Activated naive CD8-positive, alpha-beta T cell treated with anti-CD3 and anti-CD28 coated beads for 36 hours (primary cell): ENCODE results near the gene TIMD4. TPM values are rescaled to one million over a fixed set of nuclear protein-coding genes. Genes with fewer than 3 reads are reported as not detected.
"Not testable (repeated sequence)": the region's sequence is repeated elsewhere in the genome, so short reads cannot be mapped to it uniquely, and the experiment has no call there.

Experiments used
- DNase-seq: peaks from one replicate; pipeline ENCODE4 v3.0.0; 2021
- H3K27ac Mint-ChIP-seq: one replicate; pipeline ENCODE4 v1.8.0; 2022; ENCODE audit warnings: mild to moderate bottlenecking, moderate library complexity, mixed read lengths
- H3K27me3 Mint-ChIP-seq: one replicate; pipeline ENCODE4 v1.8.0; 2022; ENCODE audit warnings: mild to moderate bottlenecking, mixed read lengths
- H3K36me3 Mint-ChIP-seq: one replicate; pipeline ENCODE4 v1.8.0; 2021; ENCODE audit warnings: mild to moderate bottlenecking, mixed read lengths
- H3K4me1 Mint-ChIP-seq: one replicate; pipeline ENCODE4 v1.8.0; 2021; ENCODE audit warnings: mixed read lengths
- H3K4me3 Mint-ChIP-seq: one replicate; pipeline ENCODE4 v1.8.0; 2022; ENCODE audit warnings: mild to moderate bottlenecking, moderate library complexity, mixed read lengths
- H3K9me3 Mint-ChIP-seq: one replicate; pipeline ENCODE4 v1.8.0; 2022; ENCODE audit warnings: mixed read lengths
- total RNA-seq, 2 experiments: library from RNA; stranded (reverse); gene quantifications; one replicate each; pipeline ENCODE4 v1.2.3, GENCODE V29; 2021

Gene TIMD4
- total RNA-seq, 2 experiments from 2014 or later, result 1.2 to 1.3 TPM

GRCh38 chr5:156940462-156940861, 22.6 kb downstream of the TIMD4 start:
- H3K27me3 Mint-ChIP-seq, H3K27ac Mint-ChIP-seq, H3K4me3 Mint-ChIP-seq, DNase-seq: not testable (repeated sequence)
- H3K36me3 Mint-ChIP-seq, result peaks cover 13% of the 10 kb centered on the region
- H3K4me1 Mint-ChIP-seq, result peaks cover 24% of the 10 kb centered on the region
- peaks cover 11% of the 10 kb centered on the region for H3K9me3 Mint-ChIP-seq

GRCh38 chr5:156936972-156937371, 26.1 kb downstream of the TIMD4 start:
- Mint-ChIP-seq H3K27me3 (no peaks in the 10 kb centered on the region), H3K4me3 (no peak overlapping the region), H3K9me3 (peaks cover 11% of the 10 kb centered on the region), H3K36me3 (peaks cover 17% of the 10 kb centered on the region), H3K27ac (no peak overlapping the region), H3K4me1 (peaks cover 45% of the 10 kb centered on the region)
- DNase-seq, result no peak

GRCh38 chr5:156934450-156935211, 28.4 kb downstream of the TIMD4 start:
- Mint-ChIP-seq H3K27ac (peak overlapping the region; percentile 54), H3K27me3 (no peaks in the 10 kb centered on the region), H3K9me3 (peaks cover 14% of the 10 kb centered on the region), H3K4me3 (no peak overlapping the region), H3K4me1 (peaks cover 50% of the 10 kb centered on the region), H3K36me3 (peaks cover 23% of the 10 kb centered on the region)
- peak; percentile 48 for DNase-seq

GRCh38 chr5:156929366-156929948, 33.6 kb downstream of the TIMD4 start:
- peak; percentile 7 for DNase-seq
- Mint-ChIP-seq H3K27me3 (no peaks in the 10 kb centered on the region), H3K36me3 (peaks cover 25% of the 10 kb centered on the region), H3K4me1 (peaks cover 68% of the 10 kb centered on the region), H3K27ac (peak overlapping the region; percentile 76), H3K4me3 (no peak overlapping the region), H3K9me3 (peaks cover 15% of the 10 kb centered on the region)

GRCh38 chr5:156927545-156927944, 35.5 kb downstream of the TIMD4 start:
- no peak overlapping the region for H3K4me3 Mint-ChIP-seq
- peaks cover 54% of the 10 kb centered on the region for H3K4me1 Mint-ChIP-seq

GRCh38 chr5:156925767-156926166, 37.3 kb downstream of the TIMD4 start:
- H3K27me3 Mint-ChIP-seq, H3K4me3 Mint-ChIP-seq, H3K27ac Mint-ChIP-seq, DNase-seq: not testable (repeated sequence)
- Mint-ChIP-seq H3K4me1 (peaks cover 57% of the 10 kb centered on the region), H3K9me3 (peaks cover 11% of the 10 kb centered on the region), H3K36me3 (peaks cover 13% of the 10 kb centered on the region)

More at GRCh38 chr5:156927545-156927944, 35.5 kb downstream of the TIMD4 start:
- peak overlapping the region; percentile 76 for H3K27ac Mint-ChIP-seq
- DNase-seq, result no peak
- peaks cover 25% of the 10 kb centered on the region for H3K36me3 Mint-ChIP-seq
- H3K9me3 Mint-ChIP-seq, result peaks cover 15% of the 10 kb centered on the region
- H3K27me3 Mint-ChIP-seq, result no peaks in the 10 kb centered on the region

- Mint-ChIP-seq H3K9me3 (peaks cover 10% of the 10 kb centered on the region), H3K27ac (peak overlapping the region; percentile 94), H3K4me1 (peaks cover 51% of the 10 kb centered on the region), H3K36me3 (peaks cover 25% of the 10 kb centered on the region), H3K27me3 (no peaks in the 10 kb centered on the region), H3K4me3 (peak overlapping the region; percentile 48)
- peak; percentile 5 for DNase-seq
These were observed 40.7 kb downstream of the TIMD4 start for GRCh38 chr5:156922207-156922792.

GRCh38 chr5:156920861-156921431, 42.1 kb downstream of the TIMD4 start:
- Mint-ChIP-seq H3K27ac (peak overlapping the region; percentile 94), H3K36me3 (peaks cover 31% of the 10 kb centered on the region), H3K27me3 (no peaks in the 10 kb centered on the region), H3K9me3 (peaks cover 14% of the 10 kb centered on the region), H3K4me1 (peaks cover 44% of the 10 kb centered on the region), H3K4me3 (peak overlapping the region; percentile 29)
- DNase-seq, result no peak

- Mint-ChIP-seq H3K36me3 (peaks cover 32% of the 10 kb centered on the region), H3K9me3 (peaks cover 16% of the 10 kb centered on the region), H3K4me1 (peaks cover 44% of the 10 kb centered on the region), H3K27ac (peak overlapping the region; percentile 94), H3K27me3 (no peaks in the 10 kb centered on the region), H3K4me3 (peak overlapping the region; percentile 51)
- peak; percentile 81 for DNase-seq
These were observed 42.8 kb downstream of the TIMD4 start for GRCh38 chr5:156920042-156920860.

- no peak for DNase-seq
- peaks cover 27% of the 10 kb centered on the region for H3K9me3 Mint-ChIP-seq
- no peak overlapping the region for H3K4me3 Mint-ChIP-seq
- H3K27me3 Mint-ChIP-seq, result no peaks in the 10 kb centered on the region
- peaks cover 58% of the 10 kb centered on the region for H3K4me1 Mint-ChIP-seq
- H3K36me3 Mint-ChIP-seq, result peaks cover 45% of the 10 kb centered on the region
- H3K27ac Mint-ChIP-seq, result peak overlapping the region; percentile 19
These were observed 44.6 kb downstream of the TIMD4 start for GRCh38 chr5:156918311-156918845.

GRCh38 chr5:156914371-156914737, 48.7 kb downstream of the TIMD4 start:
- Mint-ChIP-seq H3K4me3 (peak overlapping the region; percentile 40), H3K36me3 (peaks cover 51% of the 10 kb centered on the region), H3K9me3 (peaks cover 35% of the 10 kb centered on the region), H3K4me1 (peaks cover 38% of the 10 kb centered on the region), H3K27me3 (no peaks in the 10 kb centered on the region), H3K27ac (peak overlapping the region; percentile 90)
- DNase-seq, result no peak

GRCh38 chr5:156913719-156914370, 49.2 kb downstream of the TIMD4 start:
- Mint-ChIP-seq H3K9me3 (peaks cover 34% of the 10 kb centered on the region), H3K4me3 (peak overlapping the region; percentile 40), H3K27me3 (no peaks in the 10 kb centered on the region), H3K4me1 (peaks cover 32% of the 10 kb centered on the region), H3K27ac (peak overlapping the region; percentile 90), H3K36me3 (peaks cover 45% of the 10 kb centered on the region)
- DNase-seq, result no peak

- peaks cover 34% of the 10 kb centered on the region for H3K9me3 Mint-ChIP-seq
- no peak overlapping the region for H3K4me3 Mint-ChIP-seq
- peaks cover 29% of the 10 kb centered on the region for H3K4me1 Mint-ChIP-seq
- no peak for DNase-seq
- no peaks in the 10 kb centered on the region for H3K27me3 Mint-ChIP-seq
- H3K27ac Mint-ChIP-seq, result peak overlapping the region; percentile 90
- peaks cover 40% of the 10 kb centered on the region for H3K36me3 Mint-ChIP-seq
These were observed 49.7 kb downstream of the TIMD4 start for GRCh38 chr5:156913355-156913718.

- peaks cover 33% of the 10 kb centered on the region for H3K9me3 Mint-ChIP-seq
- peaks cover 26% of the 10 kb centered on the region for H3K4me1 Mint-ChIP-seq
- peak; percentile 7 for DNase-seq
- no peak overlapping the region for H3K4me3 Mint-ChIP-seq
- H3K27ac Mint-ChIP-seq, result peak overlapping the region; percentile 90
- H3K27me3 Mint-ChIP-seq, result no peaks in the 10 kb centered on the region
- peaks cover 36% of the 10 kb centered on the region for H3K36me3 Mint-ChIP-seq
These were observed 50.2 kb downstream of the TIMD4 start for GRCh38 chr5:156912869-156913268.
